Mucosa of stomach (tissue), 1 donor: ENCODE results near the gene CALY.

Experiments used
- H3K27me3 ChIP-seq: one replicate; pipeline ENCODE4 v1.7.0; 2013; ENCODE audit warnings: mild to moderate bottlenecking, low read length; ENCODE audit not compliant: control insufficient read depth, insufficient read depth
- H3K36me3 ChIP-seq: one replicate; pipeline ENCODE4 v1.7.0; 2013; ENCODE audit warnings: low read length; ENCODE audit not compliant: control insufficient read depth, insufficient read depth
- H3K4me1 ChIP-seq: one replicate; pipeline ENCODE4 v1.7.0; 2013; ENCODE audit warnings: mild to moderate bottlenecking, low read length; ENCODE audit not compliant: control insufficient read depth, insufficient read depth
- H3K4me3 ChIP-seq: one replicate; pipeline ENCODE4 v1.7.0; 2013; ENCODE audit warnings: low read length
- H3K9ac ChIP-seq: one replicate; pipeline ENCODE4 v1.7.0; 2013; ENCODE audit warnings: mild to moderate bottlenecking, low read length, moderate library complexity
- H3K9me3 ChIP-seq: one replicate; pipeline ENCODE4 v1.7.0; 2013; ENCODE audit warnings: mild to moderate bottlenecking, low read length, moderate library complexity; ENCODE audit not compliant: control insufficient read depth
- donor health status: Pancreatic carcinoma.

The CALY gene

DNA sequence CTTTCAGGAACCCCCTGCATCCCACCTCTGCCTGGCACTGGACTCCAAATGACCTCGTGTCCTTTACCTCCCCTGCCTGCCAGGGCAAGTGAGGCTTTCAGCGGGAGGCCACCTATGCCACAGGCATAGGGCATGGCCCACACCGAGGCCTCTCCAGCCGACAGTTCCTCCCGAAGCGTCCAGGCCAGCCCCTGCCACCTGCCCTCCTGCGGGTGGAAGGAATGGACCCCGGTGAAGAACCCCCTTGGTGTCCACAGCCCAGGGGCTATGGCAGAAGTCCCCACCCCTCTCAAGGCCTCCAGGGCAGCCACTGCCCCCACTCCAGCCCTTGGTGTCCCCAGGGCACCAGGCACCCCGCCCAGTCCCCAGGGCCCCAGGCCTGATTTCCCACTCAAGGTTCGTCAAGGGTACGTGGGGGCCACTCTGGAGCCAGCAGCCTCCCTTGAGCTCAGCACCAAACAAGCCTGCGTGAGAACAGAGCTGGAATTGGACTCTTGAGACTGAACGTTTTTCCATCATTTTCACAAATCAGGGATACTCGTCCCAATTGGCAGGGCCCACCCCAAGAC lies 18.1 kb upstream of the CALY start:
- H3K4me1 ChIP-seq, result peaks cover 20% of the 10 kb centered on the region
- H3K36me3 ChIP-seq, result no peaks in the 10 kb centered on the region
- no peaks in the 10 kb centered on the region for H3K9me3 ChIP-seq
- H3K9ac ChIP-seq, result no peak overlapping the region
- H3K27me3 ChIP-seq, result peaks cover 6% of the 10 kb centered on the region
- H3K4me3 ChIP-seq, result no peak overlapping the region

DNA sequence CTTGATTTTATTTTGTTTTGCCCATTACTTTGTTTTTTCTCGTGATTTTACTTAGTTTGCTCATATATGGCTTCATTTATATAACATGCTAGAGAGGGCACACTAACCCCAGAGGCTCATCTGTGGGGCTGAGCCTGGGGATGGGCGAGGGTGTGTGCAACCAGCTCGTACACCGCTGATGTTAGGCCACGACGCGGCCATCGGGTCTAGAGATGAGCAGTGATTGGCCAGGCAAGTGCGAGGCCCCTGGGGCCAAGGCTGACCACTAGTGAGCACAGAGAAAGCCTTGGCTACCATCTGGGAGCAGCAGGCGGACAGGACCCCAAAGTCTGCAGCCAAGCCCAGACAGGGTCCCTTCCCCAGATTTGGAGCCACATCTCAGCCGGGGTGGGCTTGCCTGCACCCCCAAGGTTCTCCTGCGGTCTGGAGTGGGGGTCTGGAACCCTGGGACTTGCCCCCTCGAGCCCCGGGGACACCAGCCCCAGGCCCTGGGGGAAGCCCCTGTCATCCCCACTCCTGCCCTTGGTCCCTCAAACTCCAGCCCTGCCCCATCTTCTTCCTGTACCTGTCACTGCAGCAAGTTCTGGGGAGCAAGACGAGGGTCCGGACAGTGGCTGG lies 17.4 kb upstream of the CALY start:
- peaks cover 14% of the 10 kb centered on the region for H3K4me1 ChIP-seq
- no peaks in the 10 kb centered on the region for H3K9me3 ChIP-seq
- no peaks in the 10 kb centered on the region for H3K36me3 ChIP-seq
- no peak overlapping the region for H3K4me3 ChIP-seq
- no peak overlapping the region for H3K9ac ChIP-seq
- peaks cover 8% of the 10 kb centered on the region for H3K27me3 ChIP-seq

DNA sequence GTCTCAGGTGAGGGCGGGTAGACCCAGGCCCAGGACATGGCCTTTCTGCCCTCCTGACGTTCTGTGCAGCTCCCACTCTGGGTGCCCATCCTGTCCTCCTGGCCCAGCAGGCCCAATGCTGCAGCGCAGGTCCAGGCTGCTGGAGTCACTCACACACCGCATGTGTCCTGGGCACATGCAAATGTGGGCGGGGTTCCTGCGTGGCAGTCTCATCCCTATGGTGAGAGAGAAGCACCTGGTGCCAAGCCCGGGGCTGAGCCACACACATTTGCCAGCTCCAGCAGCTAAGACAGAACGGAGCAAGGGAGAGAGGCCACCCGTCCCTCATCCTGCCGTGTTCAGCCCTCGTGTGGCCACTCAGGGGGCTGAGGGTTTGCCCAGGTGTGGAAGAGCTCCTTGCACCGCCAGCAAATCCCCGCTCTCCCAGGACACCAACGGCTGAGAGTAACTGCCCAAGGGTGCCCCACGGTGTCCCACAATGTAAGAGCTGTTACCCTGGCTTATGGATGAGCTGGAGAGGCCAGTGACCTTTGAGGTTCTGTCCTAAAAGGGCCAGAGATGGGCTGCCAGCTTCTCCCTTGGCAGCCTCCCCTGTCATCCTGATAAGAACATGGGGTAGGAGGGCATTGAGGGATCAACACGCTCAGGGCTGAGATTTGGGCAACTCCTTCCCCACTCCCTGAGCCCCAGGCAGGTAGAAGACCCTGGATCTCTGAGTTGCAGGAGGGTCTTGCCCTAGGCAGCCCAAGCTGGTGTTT lies 16.7 kb upstream of the CALY start:
- no peaks in the 10 kb centered on the region for H3K36me3 ChIP-seq
- H3K27me3 ChIP-seq, result peaks cover 8% of the 10 kb centered on the region
- H3K9me3 ChIP-seq, result no peaks in the 10 kb centered on the region
- no peak overlapping the region for H3K9ac ChIP-seq
- H3K4me3 ChIP-seq, result no peak overlapping the region
- peaks cover 10% of the 10 kb centered on the region for H3K4me1 ChIP-seq

DNA sequence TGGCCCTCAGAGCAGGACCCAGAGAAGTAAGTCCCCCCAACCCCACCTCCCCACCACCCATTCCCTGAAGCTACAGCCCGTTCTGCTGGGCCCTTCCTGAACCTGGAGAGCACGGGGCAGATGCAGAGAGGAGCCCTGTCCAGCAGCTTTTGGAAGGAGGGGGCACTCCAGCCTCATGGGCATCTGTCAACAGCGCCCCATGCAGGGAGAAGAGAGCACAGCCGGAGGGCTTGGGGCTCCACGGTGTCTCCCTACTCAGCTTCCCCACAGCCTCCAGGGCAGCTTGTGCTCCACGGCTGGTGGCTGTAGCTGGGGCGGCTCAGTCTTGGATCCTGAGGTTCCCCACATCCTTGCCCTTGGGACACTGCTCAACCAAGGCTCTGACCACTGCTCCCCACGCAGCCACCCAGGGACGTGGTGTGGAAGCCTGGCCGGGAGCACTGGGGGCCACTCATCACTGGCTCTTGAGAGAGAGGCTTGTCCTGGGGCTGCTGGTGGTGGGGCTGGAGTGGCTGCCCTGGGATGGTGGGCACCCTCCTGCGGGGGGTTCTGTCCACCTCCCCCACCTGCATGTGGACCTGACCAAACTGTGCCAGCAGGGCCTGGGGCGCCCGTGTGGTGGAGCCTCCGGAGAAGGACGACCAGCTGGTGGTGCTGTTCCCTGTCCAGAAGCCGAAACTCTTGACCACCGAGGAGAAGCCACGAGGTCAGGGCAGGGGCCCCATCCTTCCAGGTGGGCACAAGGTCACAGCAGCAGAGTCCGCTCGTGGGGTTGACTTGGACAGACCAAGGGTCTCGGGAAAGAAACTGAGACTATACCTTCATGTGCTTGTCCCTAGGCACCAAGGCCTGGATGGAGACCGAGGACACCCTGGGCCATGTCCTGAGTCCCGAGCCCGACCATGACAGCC lies 15.0 kb upstream of the CALY start:
- Histone ChIP-seq H3K36me3 (no peaks in the 10 kb centered on the region), H3K4me3 (no peak overlapping the region), H3K4me1 (peaks cover 12% of the 10 kb centered on the region), H3K9me3 (no peaks in the 10 kb centered on the region), H3K27me3 (peaks cover 3% of the 10 kb centered on the region), H3K9ac (no peak overlapping the region)

DNA sequence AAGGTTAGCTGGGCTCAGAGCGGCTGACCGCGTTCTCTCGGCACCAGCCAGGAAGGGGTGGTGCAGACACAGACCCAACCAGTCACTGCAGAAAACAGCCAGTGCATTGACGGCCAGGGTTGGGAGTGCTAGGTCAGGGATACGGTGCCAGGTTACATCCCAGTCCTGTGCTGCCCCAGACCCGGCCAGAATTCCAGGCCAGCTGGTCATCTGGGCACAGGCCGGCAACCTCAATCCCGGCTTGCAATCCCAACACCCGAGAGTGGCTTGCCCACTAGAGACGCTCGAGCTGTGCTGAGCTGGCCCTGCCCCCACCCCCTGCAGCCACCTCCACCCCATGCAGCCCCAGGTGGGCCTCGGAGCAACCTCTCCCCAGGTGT lies 14.2 kb upstream of the CALY start:
- Histone ChIP-seq H3K36me3 (no peaks in the 10 kb centered on the region), H3K9ac (no peak overlapping the region), H3K9me3 (no peaks in the 10 kb centered on the region), H3K4me3 (no peak overlapping the region), H3K27me3 (peaks cover 3% of the 10 kb centered on the region), H3K4me1 (peaks cover 13% of the 10 kb centered on the region)

DNA sequence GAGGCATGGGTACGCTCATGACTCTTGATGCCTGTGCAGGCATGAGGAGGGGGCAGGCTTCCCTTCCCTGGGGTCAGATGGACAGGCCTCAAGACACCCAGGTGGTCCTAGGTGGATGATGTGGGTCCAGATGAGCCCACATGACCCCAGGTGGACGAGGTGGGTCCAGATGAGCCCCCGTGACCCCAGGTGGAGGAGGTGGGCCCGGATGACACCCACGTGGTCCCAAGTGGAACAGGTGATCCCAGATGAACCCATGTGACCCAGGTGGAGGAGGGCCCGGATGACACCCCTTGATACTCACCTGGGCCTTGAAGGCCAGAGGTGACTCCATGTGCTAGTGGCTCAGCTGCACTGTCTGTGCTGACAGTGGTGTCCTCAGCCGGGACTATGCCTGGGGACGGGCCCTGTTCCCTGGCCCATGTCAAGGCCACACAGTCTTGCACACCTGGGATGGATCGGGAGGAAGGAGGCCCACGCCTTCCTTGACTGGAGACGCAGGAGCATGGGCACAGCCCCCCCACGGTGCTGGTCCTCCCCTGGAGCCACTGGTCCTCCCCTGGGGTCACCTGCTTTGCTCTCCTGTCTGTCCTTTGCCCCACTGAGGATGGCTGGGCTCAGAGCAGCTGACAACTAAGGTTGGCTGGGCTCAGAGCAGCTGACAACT lies 13.7 kb upstream of the CALY start:
- no peaks in the 10 kb centered on the region for H3K9me3 ChIP-seq

DNA sequence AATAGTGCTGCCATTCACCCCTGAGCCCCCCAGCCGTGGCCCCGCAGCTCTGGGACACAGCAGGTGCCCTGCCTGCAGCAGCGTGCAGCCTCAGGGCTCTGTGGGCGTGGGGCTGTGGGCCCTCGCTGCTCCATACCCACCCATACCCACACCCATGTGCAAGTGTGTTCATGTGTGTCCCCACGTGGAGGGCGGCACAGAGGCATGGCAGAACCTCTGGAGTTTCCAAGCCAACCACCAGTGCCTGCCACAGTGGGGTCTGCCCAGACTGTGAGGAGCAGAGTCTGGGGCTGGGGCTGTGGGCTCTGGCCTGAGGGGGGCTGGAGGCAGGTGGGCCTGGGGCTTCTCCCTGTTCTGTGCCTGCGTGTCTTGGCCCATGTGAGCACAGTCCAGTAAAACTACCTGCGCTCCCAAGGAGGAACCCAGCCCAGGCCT lies 12.9 kb upstream of the CALY start:
- peaks cover 13% of the 10 kb centered on the region for H3K4me1 ChIP-seq
- H3K27me3 ChIP-seq, result peaks cover 3% of the 10 kb centered on the region
- H3K9me3 ChIP-seq, result no peaks in the 10 kb centered on the region
- H3K9ac ChIP-seq, result no peak overlapping the region
- H3K4me3 ChIP-seq, result no peak overlapping the region
- no peaks in the 10 kb centered on the region for H3K36me3 ChIP-seq

More for the DNA sequence above, 13.7 kb upstream of the CALY start:
- H3K36me3 ChIP-seq, result no peaks in the 10 kb centered on the region
- H3K9ac ChIP-seq, result no peak overlapping the region
- H3K4me1 ChIP-seq, result peaks cover 13% of the 10 kb centered on the region
- H3K4me3 ChIP-seq, result no peak overlapping the region
- peaks cover 3% of the 10 kb centered on the region for H3K27me3 ChIP-seq

DNA sequence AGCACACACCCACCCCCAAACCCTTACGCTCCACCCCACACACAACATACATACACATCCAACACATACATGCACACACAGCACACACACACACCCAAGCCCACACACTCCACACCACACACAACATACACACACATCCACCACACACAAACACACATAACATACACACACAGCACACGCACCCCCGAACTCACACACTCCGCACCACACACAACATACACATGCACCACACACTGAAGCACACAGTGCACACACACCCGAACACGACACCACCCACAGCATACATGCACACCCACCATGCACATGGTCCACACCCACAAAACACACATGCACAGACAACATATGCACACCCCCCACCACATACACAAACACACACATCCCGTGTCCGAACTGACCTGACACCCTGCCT lies 12.5 kb upstream of the CALY start:
- H3K4me1 ChIP-seq, result peaks cover 13% of the 10 kb centered on the region
- no peaks in the 10 kb centered on the region for H3K36me3 ChIP-seq
- H3K27me3 ChIP-seq, result peaks cover 3% of the 10 kb centered on the region
- no peak overlapping the region for H3K4me3 ChIP-seq
- no peak overlapping the region for H3K9ac ChIP-seq
- no peaks in the 10 kb centered on the region for H3K9me3 ChIP-seq

DNA sequence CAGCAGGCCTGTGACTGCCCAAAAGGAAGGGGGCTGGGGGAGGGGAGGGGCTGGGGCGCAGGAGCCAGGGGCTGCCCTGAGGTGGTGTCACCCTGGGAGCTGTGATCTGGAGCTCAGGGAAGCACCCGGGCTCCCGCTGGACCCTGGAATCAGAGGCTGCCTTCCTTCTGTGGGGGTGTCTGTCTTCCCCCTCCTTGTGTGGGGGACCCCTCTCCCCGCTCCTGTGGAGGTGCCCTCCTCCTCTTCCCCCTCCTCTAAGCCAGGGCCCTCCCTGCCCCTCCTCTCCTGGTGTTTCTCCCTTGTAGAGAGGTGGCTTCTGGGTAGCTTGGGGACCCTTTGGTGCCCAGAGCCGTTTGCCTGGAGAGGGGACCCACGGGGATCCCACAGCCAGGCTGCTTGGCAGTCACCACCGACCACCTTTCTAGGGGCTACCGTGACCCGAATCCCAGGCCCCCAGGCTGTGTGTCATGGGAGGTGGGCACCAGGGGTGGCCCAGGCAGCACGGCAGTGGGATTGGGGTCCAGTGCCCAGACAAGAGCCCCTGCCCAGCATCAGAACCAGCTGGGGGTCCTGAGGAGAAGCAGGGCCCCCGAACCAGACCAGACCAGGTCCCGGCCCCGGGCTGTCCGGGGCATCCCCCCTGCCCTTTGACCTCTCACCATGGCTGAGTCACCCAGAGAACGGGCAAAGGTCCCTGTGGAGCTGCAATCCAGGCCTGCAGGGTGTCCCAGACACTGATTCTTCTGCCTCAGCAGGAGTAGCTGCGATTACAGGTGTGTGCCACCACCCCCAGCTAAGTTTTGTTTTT lies 11.2 kb upstream of the CALY start:
- Histone ChIP-seq H3K27me3 (peaks cover 9% of the 10 kb centered on the region), H3K36me3 (no peaks in the 10 kb centered on the region), H3K9ac (no peak overlapping the region), H3K9me3 (no peaks in the 10 kb centered on the region), H3K4me1 (peaks cover 13% of the 10 kb centered on the region), H3K4me3 (no peak overlapping the region)

DNA sequence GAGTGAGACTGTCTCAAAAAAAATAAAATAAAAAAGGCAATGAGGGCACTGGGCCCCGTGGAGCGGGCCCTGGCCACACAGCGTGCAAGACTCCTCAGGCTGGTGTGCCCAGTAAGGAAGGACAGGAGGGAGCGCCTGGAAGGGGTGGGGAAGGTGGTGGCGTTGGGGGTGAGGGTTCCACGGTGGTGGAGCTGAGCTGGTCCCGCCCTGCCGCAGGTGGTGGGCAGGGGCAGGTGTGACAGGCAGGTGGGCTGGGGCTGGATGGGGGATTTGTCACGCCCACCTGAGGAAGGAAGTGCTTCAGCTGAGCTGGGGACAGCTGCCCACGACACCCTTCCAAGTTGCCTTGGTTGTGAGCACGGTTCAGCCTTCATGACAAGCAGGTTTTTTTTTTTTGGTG lies 9.7 kb upstream of the CALY start:
- Histone ChIP-seq H3K27me3 (peaks cover 16% of the 10 kb centered on the region), H3K9ac (no peak overlapping the region), H3K4me1 (peaks cover 13% of the 10 kb centered on the region), H3K9me3 (no peaks in the 10 kb centered on the region), H3K36me3 (no peaks in the 10 kb centered on the region), H3K4me3 (no peak overlapping the region)

DNA sequence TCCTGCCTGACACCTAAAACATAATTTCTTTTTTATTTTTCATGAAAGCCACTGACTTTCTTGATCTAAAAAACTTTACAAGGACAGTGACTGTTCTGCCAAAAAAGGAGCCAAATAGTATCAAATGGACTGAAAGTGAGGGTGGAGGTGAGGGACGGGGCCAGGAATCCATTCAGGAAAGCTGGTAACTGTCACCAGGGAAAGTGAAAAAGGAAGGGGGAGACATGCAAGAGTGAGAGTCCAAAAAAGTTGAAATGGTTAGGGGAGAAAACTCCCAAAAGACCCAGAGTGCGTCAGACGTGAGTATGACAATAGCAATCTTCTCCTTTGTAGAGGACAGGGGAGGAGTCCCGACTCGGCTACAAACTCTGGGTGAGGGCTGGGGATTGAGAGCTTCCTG lies 7.5 kb upstream of the CALY start:
- Histone ChIP-seq H3K4me3 (no peak overlapping the region), H3K27me3 (peaks cover 16% of the 10 kb centered on the region), H3K9ac (no peak overlapping the region), H3K36me3 (no peaks in the 10 kb centered on the region), H3K4me1 (peaks cover 13% of the 10 kb centered on the region), H3K9me3 (no peaks in the 10 kb centered on the region)
